HG03066 (cell line): ENCODE measurements around the gene CTSZ.

ENCODE experiments used
- ATAC-seq: cut with Tn5 transposase; IDR thresholded peaks from one replicate; pipeline ENCODE4 v1.9.1; 2021; ENCODE audit warnings: low read depth; ENCODE audit not compliant: unreplicated experiment

CTSZ gene

GRCh38 chr20:59032023-59032712, 25.1 kb upstream of the CTSZ start, which contains the start of gene ATP5F1E:
Gene ATP5F1E (minus strand): TSS chr20:59032335. CDS start chr20:59032251, 84 bp downstream.
- peak; percentile 89 for ATAC-seq

GRCh38 chr20:59031564-59032022, 24.5 kb upstream of the CTSZ start:
- ATAC-seq = no peak

- no peak for ATAC-seq
These were observed 24.0 kb upstream of the CTSZ start for GRCh38 chr20:59030911-59031563.

- no peak for ATAC-seq
These were observed 21.8 kb upstream of the CTSZ start for GRCh38 chr20:59028812-59029211.

- no peak for ATAC-seq
These were observed 20.8 kb upstream of the CTSZ start for GRCh38 chr20:59027741-59028320.

- no peak for ATAC-seq
These were observed 20.1 kb upstream of the CTSZ start for GRCh38 chr20:59026904-59027740.

GRCh38 chr20:59025511-59025910, 18.5 kb upstream of the CTSZ start:
- no peak for ATAC-seq

- ATAC-seq = no peak
These were observed 18.0 kb upstream of the CTSZ start for GRCh38 chr20:59025086-59025485.

GRCh38 chr20:59024111-59024530, 17.1 kb upstream of the CTSZ start:
- ATAC-seq = no peak

- no peak for ATAC-seq
These were observed 16.6 kb upstream of the CTSZ start for GRCh38 chr20:59023616-59024015.

- no peak for ATAC-seq
These were observed 15.7 kb upstream of the CTSZ start for GRCh38 chr20:59022754-59023153.

- ATAC-seq = no peak
These were observed 14.0 kb upstream of the CTSZ start for GRCh38 chr20:59020938-59021551.

- no peak for ATAC-seq
These were observed 12.2 kb upstream of the CTSZ start, which contains the start of gene TUBB1 for GRCh38 chr20:59019217-59019616. Gene TUBB1 (plus strand): TSS chr20:59019429. CDS start chr20:59019523, 94 bp downstream.

GRCh38 chr20:59018817-59019216, 11.8 kb upstream of the CTSZ start:
- no peak for ATAC-seq

GRCh38 chr20:59017493-59018231, 10.6 kb upstream of the CTSZ start:
- no peak for ATAC-seq

- ATAC-seq = no peak
These were observed 9.9 kb upstream of the CTSZ start for GRCh38 chr20:59016795-59017492.

- ATAC-seq = no peak
These were observed 9.0 kb upstream of the CTSZ start for GRCh38 chr20:59015812-59016711.

- ATAC-seq = no peak
These were observed 8.4 kb upstream of the CTSZ start for GRCh38 chr20:59015411-59015810.
